GM19468 (cell line): ENCODE results near the gene LPAR1.

Experiments
- ATAC-seq: cut with Tn5 transposase; IDR thresholded peaks from one replicate; pipeline ENCODE4 v1.9.1; 2021; ENCODE audit warnings: mild to moderate bottlenecking, moderate library complexity, moderate number of reproducible peaks; ENCODE audit not compliant: unreplicated experiment; ENCODE audit errors: extremely low read depth

Gene LPAR1

GRCh38 chr9:111005746-111006470, 32.4 kb downstream of the LPAR1 start:
- ATAC-seq, result no peak

DNA sequence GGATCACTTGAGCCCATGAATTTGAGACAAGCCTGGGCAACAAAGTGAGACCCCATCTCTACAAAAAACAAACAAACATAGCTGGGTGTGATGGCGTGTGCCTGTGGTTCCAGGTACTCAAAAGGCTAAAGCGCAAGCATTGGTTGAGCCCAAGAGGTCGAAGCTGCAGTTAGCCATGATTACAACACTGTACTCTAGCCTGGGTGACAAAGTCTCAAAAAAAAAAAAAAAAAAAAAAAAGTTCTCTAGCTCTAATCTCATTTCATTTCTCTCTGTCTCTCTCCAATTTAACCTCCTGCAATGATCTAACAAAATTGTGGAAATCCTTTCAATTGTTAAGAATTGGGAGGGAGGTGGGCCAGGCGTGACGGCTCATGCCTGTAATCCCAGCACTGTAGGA, 33.3 kb downstream of the LPAR1 start:
- no peak for ATAC-seq

DNA sequence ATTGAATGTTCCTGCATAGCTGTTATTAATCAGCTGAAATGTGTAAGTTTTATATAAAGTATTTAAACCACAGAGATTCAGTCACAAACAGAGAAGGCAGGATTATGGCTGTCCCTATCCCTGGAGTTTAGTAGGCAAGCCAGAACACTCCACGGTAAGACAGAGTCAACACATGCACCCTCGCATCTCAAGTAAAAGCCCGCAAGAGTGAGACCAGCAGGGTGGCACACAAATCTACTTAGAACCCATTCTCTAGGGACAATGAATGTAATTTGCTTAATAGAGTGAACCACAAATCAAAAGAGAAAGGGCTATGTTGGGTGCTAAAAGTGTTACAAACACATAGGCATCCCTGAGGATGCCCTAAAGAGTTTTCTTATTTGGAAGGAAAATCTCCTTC, 35.1 kb downstream of the LPAR1 start:
- ATAC-seq, result no peak

DNA sequence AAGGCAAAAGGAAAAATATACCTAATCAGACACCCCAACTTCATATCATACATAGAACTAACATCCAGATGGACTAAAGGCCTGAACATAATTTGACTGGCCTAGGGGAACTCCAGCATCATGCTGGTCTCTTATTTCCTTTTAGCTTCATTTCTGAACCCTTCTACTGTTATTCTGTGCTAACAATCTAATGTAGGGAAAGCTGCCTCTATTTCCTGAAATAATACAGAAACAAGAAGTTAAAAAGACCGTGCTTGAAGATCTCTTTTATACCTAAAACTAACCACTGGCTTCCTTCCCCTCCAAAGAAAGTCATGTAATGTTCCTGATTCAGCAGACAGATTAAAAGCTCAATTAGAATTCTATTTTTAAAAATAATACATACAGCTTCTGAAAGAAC, 36.7 kb downstream of the LPAR1 start:
- no peak for ATAC-seq

GRCh38 chr9:111000202-111000601, 38.1 kb downstream of the LPAR1 start:
- no peak for ATAC-seq

DNA sequence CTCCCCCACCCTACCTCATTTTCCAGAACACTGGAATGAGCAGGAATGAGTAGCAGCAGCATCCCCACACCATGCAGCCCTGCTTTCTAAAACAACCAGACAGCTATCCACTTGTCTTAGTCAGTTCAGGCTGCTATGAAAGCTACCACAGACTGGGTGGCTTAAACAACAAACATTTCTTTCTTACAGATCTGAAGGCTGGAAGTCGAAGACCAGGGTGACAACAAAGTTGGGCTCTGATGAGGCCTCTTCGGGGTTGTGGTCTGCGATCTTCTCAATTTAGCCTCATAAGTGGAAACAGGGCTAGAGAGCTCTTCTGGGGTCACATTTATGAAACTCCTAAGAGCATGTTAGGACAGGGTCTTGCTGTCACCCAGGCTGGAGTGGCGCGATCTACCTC, 38.9 kb downstream of the LPAR1 start:
- ATAC-seq, result no peak

- no peak for ATAC-seq
Observed at GRCh38 chr9:110997847-110998246, 40.4 kb downstream of the LPAR1 start.

DNA sequence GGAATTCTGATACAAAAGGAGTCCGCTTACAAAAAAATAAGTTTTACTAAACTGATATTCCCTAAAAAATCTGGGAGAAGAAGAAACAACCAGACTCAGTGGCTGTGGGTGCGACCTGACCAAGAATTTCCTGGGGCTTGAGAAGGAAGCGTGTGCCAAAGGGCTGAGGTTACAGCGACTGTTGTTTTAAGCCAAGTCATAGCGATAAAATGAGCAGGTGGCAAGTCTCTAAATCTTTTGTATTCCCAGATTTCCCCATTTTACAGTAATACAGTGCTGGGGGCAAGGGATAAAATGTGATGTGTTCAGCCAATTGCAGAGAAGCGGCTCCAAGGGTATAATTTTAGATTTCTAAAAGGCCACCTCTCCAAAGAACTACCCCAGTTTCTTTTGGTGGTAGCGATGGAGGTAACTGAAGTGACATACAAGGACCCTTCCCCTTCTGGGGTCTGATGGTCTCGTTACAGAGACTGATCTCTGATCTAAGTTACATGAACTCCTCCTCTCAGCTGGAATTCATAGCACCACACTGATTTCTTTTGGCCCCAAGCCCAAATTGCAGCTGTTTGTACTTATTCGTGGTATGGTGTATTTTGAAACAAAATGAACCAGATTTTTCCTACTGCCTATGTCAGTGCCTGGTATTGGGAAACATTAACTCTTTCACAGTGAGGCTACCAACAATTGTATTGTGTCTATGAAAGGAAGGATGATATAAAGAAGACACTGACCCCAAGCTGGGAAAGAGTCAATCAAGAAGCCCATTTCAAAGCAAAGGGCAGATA, 41.6 kb downstream of the LPAR1 start:
- no peak for ATAC-seq

- ATAC-seq, result no peak
Observed at GRCh38 chr9:110995420-110996340, 42.6 kb downstream of the LPAR1 start.

GRCh38 chr9:110994771-110995241, 43.5 kb downstream of the LPAR1 start:
- ATAC-seq, result no peak

GRCh38 chr9:110990481-110990880, 47.8 kb downstream of the LPAR1 start:
- ATAC-seq, result no peak

GRCh38 chr9:110986529-110986928, 51.7 kb downstream of the LPAR1 start:
- no peak for ATAC-seq

DNA sequence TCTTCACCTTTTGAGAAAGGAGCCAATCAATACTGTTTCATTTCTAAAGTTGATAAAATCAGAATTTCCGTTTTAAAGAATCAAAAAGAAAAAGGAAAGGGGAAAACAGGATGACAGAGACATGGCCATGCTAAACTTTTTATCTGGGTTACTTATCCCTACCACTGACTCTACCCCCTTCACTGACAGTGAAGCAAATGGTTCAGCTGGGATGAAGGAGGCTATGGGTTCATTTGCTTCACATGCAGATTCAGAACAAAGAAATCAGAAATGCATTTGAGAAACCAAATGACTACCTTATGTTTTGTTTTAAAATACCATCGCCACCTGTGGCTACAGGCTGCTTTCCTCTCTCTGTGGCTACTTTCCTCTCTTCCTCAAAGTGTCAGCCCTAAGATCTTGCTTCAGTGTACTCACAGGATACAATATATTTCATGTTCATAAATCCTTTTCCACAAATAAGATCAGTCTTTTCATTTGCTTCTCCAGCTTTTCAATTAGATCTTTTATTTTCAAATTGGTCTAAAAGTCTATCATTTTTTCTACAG, 53.3 kb downstream of the LPAR1 start:
- ATAC-seq, result no peak

GRCh38 chr9:110980261-110980660, 58.0 kb downstream of the LPAR1 start:
- ATAC-seq, result no peak

- no peak for ATAC-seq
Observed at GRCh38 chr9:110979636-110980035, 58.6 kb downstream of the LPAR1 start.

- no peak for ATAC-seq
Observed at GRCh38 chr9:110978516-110978915, 59.8 kb downstream of the LPAR1 start.

DNA sequence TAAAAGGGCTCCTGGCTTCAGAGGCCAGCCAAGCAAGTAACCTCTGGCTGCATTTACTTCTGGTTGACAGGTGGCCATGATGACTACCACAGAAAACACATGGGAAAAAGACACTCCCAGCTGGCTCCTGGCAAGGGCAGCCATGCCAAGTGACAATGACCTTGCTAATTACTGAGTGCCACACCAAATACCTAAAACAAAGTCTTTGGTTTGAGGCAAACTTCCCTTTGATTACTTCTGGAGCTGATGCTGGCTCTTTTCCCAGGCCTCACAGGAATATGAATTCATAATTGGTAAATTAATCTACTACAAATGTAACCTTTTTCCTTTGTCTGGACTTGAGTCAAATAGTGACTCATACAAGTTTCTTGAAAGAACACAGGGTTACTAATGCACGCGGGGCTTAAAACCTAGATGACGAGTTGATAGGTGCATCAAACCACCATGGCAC, 61.0 kb downstream of the LPAR1 start:
- ATAC-seq, result no peak

DNA sequence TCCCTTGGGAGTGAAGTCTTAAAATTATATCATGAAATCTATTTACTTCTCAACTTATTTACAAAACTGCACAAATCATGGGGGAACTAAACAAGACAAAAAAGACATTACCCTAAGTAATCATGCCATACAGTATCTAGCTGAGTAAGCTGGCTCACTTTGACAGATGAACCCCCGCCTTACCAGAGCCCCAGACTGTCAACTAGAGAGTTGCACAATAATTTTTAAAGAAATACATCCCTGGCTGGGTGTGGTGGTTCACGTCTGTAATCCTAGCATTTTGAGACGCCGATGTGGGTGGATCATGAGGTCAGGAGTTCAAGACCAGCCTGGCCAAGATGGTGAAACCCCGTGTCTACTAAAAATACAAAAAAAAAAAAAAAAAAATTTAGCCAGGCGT, 62.3 kb downstream of the LPAR1 start:
- no peak for ATAC-seq

- no peak for ATAC-seq
Observed at GRCh38 chr9:110975278-110975677, 63.0 kb downstream of the LPAR1 start.

- ATAC-seq, result no peak
Observed at GRCh38 chr9:110971705-110972104, 66.6 kb downstream of the LPAR1 start.
